IMR-90 (cell line): ENCODE data around the gene FAM83F. TPM values are rescaled to one million over a fixed set of nuclear protein-coding genes. Genes with fewer than 3 reads are reported as not detected.
A peak's percentile ranks its signal among the peaks of the same experiment; 100 is the strongest.

ENCODE experiments used
- ATAC-seq: fragments of 200-7000 bp; cut with Tn5 transposase; 2 replicates; pipeline ENCODE4 v1.9.1; 2020; ENCODE audit warnings: low read depth, mild to moderate bottlenecking, moderate library complexity
- BruUV-seq: library from RNA; stranded (reverse); fragments of 400-500 nt; replicated peaks from 2 replicates; lab custom pipeline; 2021; lab: Mats Ljungman, UMichigan
- CTCF ChIA-PET: fragments of 300-600 bp; formaldehyde crosslinking; extraction: SDS; loops from one replicate; lab custom pipeline; 2021; ENCODE audit warnings: antibody characterized with exemption; lab: Yijun Ruan, JAX
- POLR2A ChIA-PET: fragments of 300-600 bp; sonication (Branson Sonifier 250); formaldehyde crosslinking; loops from one replicate; lab custom pipeline; 2022; ENCODE audit warnings: antibody characterized with exemption; ENCODE audit not compliant: unreplicated experiment; lab: Charles Lee
- DNase-seq: peaks from one replicate; pipeline ENCODE4 v3.0.0; 2013
- H2AFZ ChIP-seq: replicated peaks from 2 replicates; pipeline ENCODE3; 2013; ENCODE audit warnings: low read length, mild to moderate bottlenecking; ENCODE audit not compliant: poor library complexity
- H2AK5ac ChIP-seq: 2 replicates; pipeline ENCODE4 v1.6.1; 2013; ENCODE audit warnings: low read depth, low read length, inconsistent platforms
- H2AK9ac ChIP-seq: replicated peaks from 2 replicates; pipeline ENCODE3; 2013; ENCODE audit warnings: mild to moderate bottlenecking, low read depth, low read length, moderate library complexity; ENCODE audit not compliant: poor library complexity
- H2BK120ac ChIP-seq: 2 replicates; pipeline ENCODE4 v1.6.1; 2013; ENCODE audit warnings: low read depth, low read length, inconsistent platforms
- H2BK15ac ChIP-seq: 3 replicates; pipeline ENCODE4 v1.6.1; 2013; ENCODE audit warnings: low read depth, low read length, inconsistent platforms
- H2BK20ac ChIP-seq: 2 replicates; pipeline ENCODE4 v1.6.1; 2013; ENCODE audit warnings: low read depth, mild to moderate bottlenecking, inconsistent platforms, low read length, moderate library complexity
- H2BK5ac ChIP-seq: 2 replicates; pipeline ENCODE4 v1.6.1; 2013; ENCODE audit warnings: mild to moderate bottlenecking, low read depth, low read length, inconsistent platforms; ENCODE audit not compliant: poor library complexity, severe bottlenecking
- H3K14ac ChIP-seq: replicated peaks from 2 replicates; pipeline ENCODE4 v1.6.1; 2013; ENCODE audit warnings: low read depth, low read length, inconsistent platforms
- H3K18ac ChIP-seq: 2 replicates; pipeline ENCODE4 v1.6.1; 2013; ENCODE audit warnings: low read depth, low read length, control low read depth
- H3K23ac ChIP-seq: 2 replicates; pipeline ENCODE4 v1.6.1; 2013; ENCODE audit warnings: low read depth, low read length, inconsistent platforms
- H3K27ac ChIP-seq: 2 replicates; pipeline ENCODE4 v1.5.1; 2013; ENCODE audit warnings: mild to moderate bottlenecking, control low read depth, low read length; ENCODE audit not compliant: insufficient read depth
- H3K27me3 ChIP-seq: 2 replicates; pipeline ENCODE4 v1.6.1; 2013; ENCODE audit warnings: low read length; ENCODE audit not compliant: control insufficient read depth, insufficient read depth
- H3K36me3 ChIP-seq: 2 replicates; pipeline ENCODE4 v1.6.1; 2013; ENCODE audit warnings: low read length, mixed read lengths; ENCODE audit not compliant: control insufficient read depth, insufficient read depth
- H3K4ac ChIP-seq: 2 replicates; pipeline ENCODE4 v1.6.1; 2013; ENCODE audit warnings: low read depth, low read length, inconsistent platforms
- H3K4me1 ChIP-seq: 2 replicates; pipeline ENCODE4 v1.6.1; 2013; ENCODE audit warnings: low read length, mixed read lengths; ENCODE audit not compliant: control insufficient read depth, insufficient read depth
- H3K4me2 ChIP-seq: 2 replicates; pipeline ENCODE4 v1.6.1; 2013; ENCODE audit warnings: low read depth, mild to moderate bottlenecking, control low read depth, low read length, moderate library complexity
- H3K4me3 ChIP-seq: 2 replicates; pipeline ENCODE4 v1.5.1; 2013; ENCODE audit warnings: low read depth, mild to moderate bottlenecking, control low read depth, low read length, moderate library complexity; ENCODE audit not compliant: insufficient read depth
- H3K56ac ChIP-seq: 2 replicates; pipeline ENCODE4 v1.6.1; 2013; ENCODE audit warnings: low read length, inconsistent platforms; ENCODE audit not compliant: insufficient read depth; ENCODE audit errors: extremely low read depth
- H3K79me1 ChIP-seq, 2 experiments: 2 replicates each; pipeline ENCODE4 v1.6.1; 2013; ENCODE audit warnings: low read length in 2 of 2, inconsistent platforms in 1 of 2, low read depth in 1 of 2
- H3K9ac ChIP-seq: 2 replicates; pipeline ENCODE4 v1.6.1; 2013; ENCODE audit warnings: low read depth, low read length, control low read depth
- H3K9me1 ChIP-seq: 2 replicates; pipeline ENCODE4 v1.6.1; 2013; ENCODE audit warnings: low read length, inconsistent platforms; ENCODE audit not compliant: insufficient read depth
- H3K9me3 ChIP-seq: 2 replicates; pipeline ENCODE4 v1.6.1; 2013; ENCODE audit warnings: low read length; ENCODE audit not compliant: control insufficient read depth, insufficient read depth
- H4K20me1 ChIP-seq: 2 replicates; pipeline ENCODE4 v1.6.1; 2013; ENCODE audit warnings: low read length, inconsistent platforms; ENCODE audit not compliant: insufficient read depth
- H4K5ac ChIP-seq: 2 replicates; pipeline ENCODE4 v1.6.1; 2013; ENCODE audit warnings: mild to moderate bottlenecking, low read depth, low read length, control low read depth
- H4K8ac ChIP-seq, 2 experiments: 2 replicates each; pipeline ENCODE4 v1.6.1; 2013; ENCODE audit warnings: low read depth in 2 of 2, low read length in 2 of 2, control low read depth in 1 of 2, inconsistent platforms in 1 of 2
- H4K91ac ChIP-seq: 2 replicates; pipeline ENCODE4 v1.6.1; 2013; ENCODE audit warnings: low read depth, low read length, inconsistent platforms; ENCODE audit not compliant: insufficient read depth
- BHLHE40 ChIP-seq: fragments of 150-350 bp; IDR thresholded peaks from 2 replicates; pipeline ENCODE4 v1.6.1; 2016; ENCODE audit warnings: mild to moderate bottlenecking, low read depth, low read length
- FOS ChIP-seq: fragments of 150-350 bp; IDR thresholded peaks from 2 replicates; pipeline ENCODE4 v1.6.1; 2016; ENCODE audit warnings: low read depth, low read length
- RFX5 ChIP-seq: IDR thresholded peaks from 2 replicates; pipeline ENCODE4 v1.8.0; 2012; ENCODE audit warnings: low read depth, mild to moderate bottlenecking, low read length, moderate library complexity
- SMC3 ChIP-seq: fragments of 150-350 bp; IDR thresholded peaks from 2 replicates; pipeline ENCODE4 v1.6.1; 2016; ENCODE audit warnings: low read depth, mild to moderate bottlenecking, antibody characterized with exemption, low read length, moderate library complexity
- WGBS, 2 experiments: methylation state at CpG; one replicate each; pipeline versions ENCODE4 v1.1.5 to v1.1.7; 2013; ENCODE audit warnings: missing lambda C conversion rate in 2 of 2; ENCODE audit not compliant: insufficient read length in 1 of 2; ENCODE audit errors: extremely low coverage in 2 of 2; 5-methylcytosine and 5-hydroxymethylcytosine counted together
- dilution Hi-C: fragments of 300-500 bp; cut with HindIII; formaldehyde crosslinking; loops from one replicate; pipeline ENCODE4 v1.14.3; 2018; ENCODE audit warnings: low sequenced_read_pairs; ENCODE audit not compliant: unreplicated experiment
- in situ Hi-C: fragments of 300-500 bp; cut with MboI; formaldehyde crosslinking; loops from 3 replicates; pipeline ENCODE4 v1.14.3; 2019; ENCODE audit warnings: low sequenced_read_pairs, inconsistent platforms, mixed read lengths
- intact Hi-C: fragments of 100-400 bp; cut with micrococcal nuclease; formaldehyde crosslinking; loops from 2 replicates; pipeline ENCODE4 v1.10.0; 2022
- polyA plus RNA-seq, 3 experiments: library from polyadenylated mRNA; depleted of rRNA; stranded (reverse); fragments of >200 nt; gene quantifications; 2 replicates each; pipeline ENCODE4 v1.2.3, GENCODE V29; 2012; ENCODE audit warnings: low replicate concordance in 1 of 3
- total RNA-seq: library from RNA; depleted of rRNA; stranded (reverse); fragments of >200 nt; gene quantifications from 2 replicates; pipeline ENCODE4 v1.2.3, GENCODE V29; 2012

Gene FAM83F
- total and polyA plus RNA-seq, 2 of the 4 experiments (the other 2 are of a cell fraction), result not detected

DNA sequence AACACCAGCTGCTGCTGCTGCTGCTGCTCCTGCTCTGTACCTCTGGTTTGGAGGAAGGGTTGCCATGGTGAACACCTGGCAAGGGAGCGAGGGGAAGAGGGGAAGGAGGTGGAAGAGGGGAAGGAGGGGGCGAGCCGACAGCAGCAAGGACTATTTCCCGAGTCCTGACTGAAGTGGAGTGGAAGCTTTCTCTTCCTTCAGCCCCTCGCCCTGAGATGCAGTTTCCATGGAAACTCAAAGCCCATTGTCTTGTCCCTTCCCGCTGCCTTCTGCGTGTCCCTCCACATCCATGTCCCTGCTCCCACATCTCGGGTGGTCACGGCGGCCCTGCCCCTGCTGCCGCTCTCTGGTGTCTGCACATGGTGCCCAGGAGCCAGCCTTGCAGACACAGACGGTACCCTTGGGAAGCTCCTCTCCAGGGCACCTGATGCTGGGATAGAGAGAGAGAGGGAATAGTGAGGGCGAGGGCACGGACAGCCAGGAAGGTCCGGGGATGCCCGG, 28.6 kb downstream of the FAM83F start:
- TF ChIP-seq SMC3 (no peak), FOS (no peak), RFX5 (no peak), BHLHE40 (no peak)
- H3K9me3 ChIP-seq, result no peaks in the 10 kb centered on the region
- no peak overlapping the region for H3K27ac ChIP-seq
- H4K8ac ChIP-seq, result no peak overlapping the region
- H3K23ac ChIP-seq, result no peak overlapping the region
- H3K56ac ChIP-seq, result no peak overlapping the region
- H2AFZ ChIP-seq, result peak overlapping the region; percentile 33
- H2BK15ac ChIP-seq, result no peak overlapping the region
- H3K14ac ChIP-seq, result no peak overlapping the region
- no peak overlapping the region for H2BK5ac ChIP-seq
- intact Hi-C loops (no loop called here), in situ Hi-C loops (no loop called here), dilution Hi-C loops (no loop called here)
- no peak overlapping the region for H4K5ac ChIP-seq
- H2AK9ac ChIP-seq, result no peak overlapping the region
- BruUV-seq, result no TSS peak
- H3K79me1 ChIP-seq, result no peaks in the 10 kb centered on the region
- H2AK5ac ChIP-seq, result no peak overlapping the region
- no peak overlapping the region for H2BK120ac ChIP-seq
- H3K18ac ChIP-seq, result no peak overlapping the region
- no peak overlapping the region for H3K4me2 ChIP-seq
- H4K20me1 ChIP-seq, result no peaks in the 10 kb centered on the region
- DNase-seq (no peak), ATAC-seq (no peak)
- H3K4me1 ChIP-seq, result no peaks in the 10 kb centered on the region
- 49% methylated on average over 5 of the region's 16 CpGs; no CpG with 5 or more reads in 1 of the 2 experiments for WGBS, 2 experiments
- H3K27me3 ChIP-seq, result peaks cover 55% of the 10 kb centered on the region
- H3K9ac ChIP-seq, result no peak overlapping the region
- ChIA-PET POLR2A (no interaction called here), CTCF (interaction anchor here (2.5 kb wide), 1 partner anchor 488 kb away, joined by 29 read pairs; no protein-coding TSS in a partner anchor)
- H2BK20ac ChIP-seq, result no peak overlapping the region
- no peaks in the 10 kb centered on the region for H3K36me3 ChIP-seq
- H4K91ac ChIP-seq, result no peak overlapping the region
- no peak overlapping the region for H3K4me3 ChIP-seq
- H3K4ac ChIP-seq, result no peak overlapping the region
- H3K9me1 ChIP-seq, result peaks cover 3% of the 10 kb centered on the region; the same call in 1 of the 2 replicates
